ENCODE data around the gene SP140. TPM values are rescaled to one million over a fixed set of nuclear protein-coding genes. Genes with fewer than 3 reads are reported as not detected.

SP140 gene
- polyA plus RNA-seq, 1 experiment: 0.29 TPM

DNA sequence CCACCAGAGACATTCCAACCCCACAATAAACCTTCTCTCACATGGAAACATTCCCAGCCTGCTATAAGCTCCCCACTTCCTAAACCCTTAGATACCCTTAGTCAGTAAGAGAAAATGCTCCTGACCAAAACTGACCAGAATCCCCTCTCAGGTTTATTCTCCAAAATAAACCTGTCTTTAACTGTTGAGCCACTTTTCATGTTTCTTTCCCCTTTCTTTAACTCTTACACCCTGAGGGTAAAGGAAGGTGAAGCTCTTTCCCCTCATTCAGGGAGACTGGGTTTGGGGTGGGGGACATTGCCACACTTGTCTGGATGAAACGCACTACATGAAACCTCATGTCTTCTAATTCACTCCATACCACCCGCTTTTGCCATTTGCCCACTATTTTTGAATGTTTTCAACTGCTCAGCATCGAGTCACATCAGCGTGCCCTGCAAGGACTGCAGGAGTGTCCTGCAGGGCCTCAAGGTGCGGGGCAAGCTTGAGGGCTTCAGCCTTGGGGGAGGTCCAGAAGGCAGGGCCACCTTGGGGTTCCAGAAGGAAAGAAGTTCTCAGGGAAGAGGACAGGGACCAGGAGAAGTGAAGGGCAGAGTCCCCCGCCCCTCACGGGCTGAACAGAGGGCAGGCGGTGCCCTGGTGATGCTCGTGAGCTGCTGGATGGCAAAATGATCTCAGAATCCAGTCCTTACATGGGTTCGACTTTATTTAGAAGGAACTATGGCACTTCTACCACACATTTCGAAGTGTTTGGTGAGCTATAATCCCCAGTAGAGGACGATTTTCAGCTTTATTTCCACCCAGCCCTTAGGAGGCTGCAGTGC lies 97.2 kb downstream of the SP140 start:
- CTCF ChIA-PET: no interaction called here
- Histone ChIP-seq H3K36me3 (ENCODE audit: control insufficient read depth, insufficient read depth, low read length) (no peaks in the 10 kb centered on the region), H3K27me3 (ENCODE audit: control insufficient read depth, insufficient read depth, low read length) (no peaks in the 10 kb centered on the region), H3K4me3 (ENCODE audit: low read depth, low read length) (no peak overlapping the region)
- TF ChIP-seq, protein P1, sequence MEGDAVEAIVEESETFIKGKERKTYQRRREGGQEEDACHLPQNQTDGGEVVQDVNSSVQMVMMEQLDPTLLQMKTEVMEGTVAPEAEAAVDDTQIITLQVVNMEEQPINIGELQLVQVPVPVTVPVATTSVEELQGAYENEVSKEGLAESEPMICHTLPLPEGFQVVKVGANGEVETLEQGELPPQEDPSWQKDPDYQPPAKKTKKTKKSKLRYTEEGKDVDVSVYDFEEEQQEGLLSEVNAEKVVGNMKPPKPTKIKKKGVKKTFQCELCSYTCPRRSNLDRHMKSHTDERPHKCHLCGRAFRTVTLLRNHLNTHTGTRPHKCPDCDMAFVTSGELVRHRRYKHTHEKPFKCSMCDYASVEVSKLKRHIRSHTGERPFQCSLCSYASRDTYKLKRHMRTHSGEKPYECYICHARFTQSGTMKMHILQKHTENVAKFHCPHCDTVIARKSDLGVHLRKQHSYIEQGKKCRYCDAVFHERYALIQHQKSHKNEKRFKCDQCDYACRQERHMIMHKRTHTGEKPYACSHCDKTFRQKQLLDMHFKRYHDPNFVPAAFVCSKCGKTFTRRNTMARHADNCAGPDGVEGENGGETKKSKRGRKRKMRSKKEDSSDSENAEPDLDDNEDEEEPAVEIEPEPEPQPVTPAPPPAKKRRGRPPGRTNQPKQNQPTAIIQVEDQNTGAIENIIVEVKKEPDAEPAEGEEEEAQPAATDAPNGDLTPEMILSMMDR (IDR thresholded peaks at IDR 0.05; ENCODE audit: insufficient read depth, low read depth, low read length): no peak
- POLR2A ChIA-PET: no interaction called here
- DNase-seq (ENCODE audit: low read depth): no peak

DNA sequence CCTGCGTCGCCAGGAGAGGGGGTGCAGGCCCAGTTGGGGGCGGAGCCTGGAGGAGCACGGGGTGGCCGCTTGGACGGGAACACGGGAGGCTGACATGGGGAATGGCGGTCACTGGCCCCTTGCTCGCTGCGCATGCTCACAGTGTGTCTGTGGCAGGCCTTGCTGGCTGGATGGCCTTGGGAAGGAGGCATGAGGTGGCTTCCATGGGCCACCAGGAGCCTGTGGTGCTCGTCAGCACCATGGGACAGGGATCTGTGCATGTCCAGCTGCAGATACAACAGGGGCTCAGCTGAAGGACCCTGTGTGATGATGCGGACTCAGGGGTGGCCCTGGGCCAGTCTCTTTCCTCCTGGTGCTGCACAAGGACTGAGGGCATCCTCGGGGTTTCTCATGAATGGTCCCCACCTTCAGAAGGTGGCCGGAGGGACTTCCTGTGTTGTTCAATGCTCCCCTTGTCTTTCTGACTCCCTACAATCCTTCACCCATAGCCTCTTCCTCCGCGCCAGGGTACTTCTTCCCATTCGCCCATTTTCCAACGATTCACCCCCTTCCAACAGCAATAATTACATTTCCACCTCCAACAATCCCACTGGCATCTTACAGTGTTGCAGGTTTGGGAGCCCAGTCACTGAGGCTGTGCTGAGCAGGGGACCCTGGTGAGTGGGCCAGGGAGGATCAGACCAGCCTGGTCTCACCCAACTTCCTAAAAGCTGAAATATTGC lies 98.0 kb downstream of the SP140 start:
- ChIA-PET CTCF (no interaction called here), POLR2A (no interaction called here)
- Histone ChIP-seq H3K27me3 (ENCODE audit: control insufficient read depth, insufficient read depth, low read length) (no peaks in the 10 kb centered on the region), H3K4me3 (ENCODE audit: low read depth, low read length) (no peak overlapping the region), H3K36me3 (ENCODE audit: control insufficient read depth, insufficient read depth, low read length) (no peaks in the 10 kb centered on the region)
- no peak for DNase-seq (ENCODE audit: low read depth)
- TF ChIP-seq, protein P1 (IDR thresholded peaks at IDR 0.05; ENCODE audit: insufficient read depth, low read depth, low read length): peak; percentile 25; the same call in 1 of the 2 replicates

DNA sequence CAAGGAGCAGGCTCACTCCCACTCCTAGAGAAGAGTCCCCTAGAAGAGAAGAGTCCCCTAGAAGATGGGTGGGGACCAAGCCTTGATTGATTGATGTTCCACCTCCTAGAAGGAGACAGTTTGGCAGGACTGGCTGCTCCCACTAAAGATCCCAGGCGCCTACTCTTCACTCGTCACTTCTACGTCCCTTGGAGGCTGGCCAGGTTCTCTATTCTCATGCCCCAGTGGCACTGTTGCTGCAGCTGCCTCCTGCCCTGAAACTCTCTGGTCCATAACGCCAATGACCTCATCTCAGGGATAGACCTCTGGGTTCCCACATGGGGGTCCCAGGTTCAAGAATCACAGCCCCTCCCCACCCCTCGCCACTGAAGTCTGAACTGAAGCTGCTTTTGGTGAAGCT lies 99.0 kb downstream of the SP140 start:
- H3K36me3 ChIP-seq (ENCODE audit: control insufficient read depth, insufficient read depth, low read length): no peaks in the 10 kb centered on the region
- no peak overlapping the region for H3K4me3 ChIP-seq (ENCODE audit: low read depth, low read length)
- H3K27me3 ChIP-seq (ENCODE audit: control insufficient read depth, insufficient read depth, low read length): no peaks in the 10 kb centered on the region
- CTCF ChIA-PET: no interaction called here
- TF ChIP-seq, protein P1 (IDR thresholded peaks at IDR 0.05; ENCODE audit: insufficient read depth, low read depth, low read length): no peak
- no peak for DNase-seq (ENCODE audit: low read depth)
- POLR2A ChIA-PET: no interaction called here

DNA sequence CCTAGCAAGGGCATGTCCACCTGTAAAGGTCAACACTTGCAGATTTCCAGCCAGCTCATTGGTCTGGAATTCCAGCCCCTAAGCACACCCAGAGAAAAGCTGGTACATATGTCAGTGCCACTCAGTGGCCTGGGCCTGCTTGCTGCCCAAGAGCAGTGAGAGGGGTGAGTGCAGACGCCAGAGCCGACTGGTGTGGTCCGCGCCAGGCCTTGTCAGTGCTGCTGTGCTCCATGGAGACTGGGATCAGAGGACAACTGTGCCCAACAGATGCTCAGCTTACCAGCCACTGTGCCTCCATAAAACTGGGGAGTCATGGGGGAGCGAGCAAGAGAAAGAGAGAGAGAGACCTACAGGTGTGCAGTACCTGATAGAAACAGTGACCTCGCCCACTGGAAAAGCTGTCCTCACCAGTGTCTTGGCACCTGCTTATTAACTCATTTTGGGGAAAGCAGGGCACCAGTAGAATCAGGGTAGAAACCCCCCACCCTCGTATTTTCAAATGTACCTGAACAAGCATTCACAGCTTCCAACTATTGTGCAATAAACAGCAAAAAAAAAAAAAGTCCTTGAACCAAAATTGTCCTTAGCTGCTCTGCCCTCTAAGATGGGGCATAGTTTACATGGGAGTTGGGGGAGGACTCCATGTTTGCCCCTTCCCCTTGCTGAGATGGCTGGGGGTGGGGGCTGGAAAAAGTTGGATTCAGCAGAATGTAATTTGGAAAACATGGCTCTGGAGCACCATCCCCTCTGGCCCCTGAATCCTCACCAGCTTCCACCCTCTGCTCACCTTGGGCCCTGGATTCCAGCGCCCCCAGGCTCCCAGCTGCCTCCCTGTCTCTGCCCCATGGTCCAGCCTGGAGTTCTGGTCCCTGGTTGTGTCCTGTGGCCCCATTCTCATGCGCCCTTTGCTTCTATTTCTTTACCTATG lies 100.0 kb downstream of the SP140 start:
- Histone ChIP-seq H3K27me3 (ENCODE audit: control insufficient read depth, insufficient read depth, low read length) (no peaks in the 10 kb centered on the region), H3K36me3 (ENCODE audit: control insufficient read depth, insufficient read depth, low read length) (no peaks in the 10 kb centered on the region), H3K4me3 (ENCODE audit: low read depth, low read length) (no peak overlapping the region)
- no peak for DNase-seq (ENCODE audit: low read depth)
- ChIA-PET CTCF (interaction anchor here (0.8 kb wide), 1 partner anchor 23 kb away, joined by 3 read pairs; no protein-coding TSS in a partner anchor), POLR2A (no interaction called here)
- TF ChIP-seq, protein P1 (IDR thresholded peaks at IDR 0.05; ENCODE audit: insufficient read depth, low read depth, low read length): no peak
